Subcutaneous adipose tissue (tissue), 4 donors: ENCODE measurements around the gene SUPT6H. TPM values are rescaled to one million over a fixed set of nuclear protein-coding genes. Genes with fewer than 3 reads are reported as not detected.

Experiments used
- CTCF ChIP-seq: fragments of 450-650 bp; IDR thresholded peaks from one replicate; pipeline ENCODE4 v1.5.1; 2016; ENCODE audit warnings: low read depth, mild to moderate bottlenecking, control low read depth, antibody characterized with exemption, moderate library complexity
- total RNA-seq, 4 donors: library from RNA; depleted of rRNA; stranded (reverse); fragments of >200 nt; gene quantifications; one replicate each; pipeline ENCODE4 v1.1.0, GENCODE V29; 2016

Gene SUPT6H
- total RNA-seq, 4 donors from 2014 or later = 52.2 to 69.5 (median 61.4) TPM

- no peak for TF ChIP-seq CTCF
These were observed 49.1 kb downstream of the SUPT6H start for GRCh38 chr17:28710861-28711722.

GRCh38 chr17:28711723-28712031 is 49.7 kb downstream of the SUPT6H start, which contains the start of gene PROCA1:
Gene PROCA1 (minus strand): TSS chr17:28711888. CDS start chr17:28711660, 228 bp downstream.
- TF ChIP-seq CTCF = no peak

GRCh38 chr17:28712032-28712704 is 50.2 kb downstream of the SUPT6H start:
- no peak for TF ChIP-seq CTCF

- TF ChIP-seq CTCF = no peak
These were observed 50.9 kb downstream of the SUPT6H start for GRCh38 chr17:28712705-28713415.

- TF ChIP-seq CTCF = no peak
These were observed 52.3 kb downstream of the SUPT6H start for GRCh38 chr17:28714281-28714680.

- TF ChIP-seq CTCF = no peak
These were observed 53.2 kb downstream of the SUPT6H start for GRCh38 chr17:28715217-28715616.
